Activated CD4-positive, CD25-positive, alpha-beta regulatory T cell treated with anti-CD3 and anti-CD28 coated beads, Interleukin-2, amount 50 U/mL, for 24 hours (primary cell): ENCODE results near the gene ART3.

Source experiments
- ATAC-seq, 2 donors: fragments of 150-1000 bp; cut with Tn5 transposase; one replicate each; pipeline ENCODE4 v1.10.0; 2021; ENCODE audit warnings: mild to moderate bottlenecking in 1 of 2, moderate library complexity in 1 of 2

Gene ART3

GRCh38 chr4:76148142-76148865 lies 73.8 kb downstream of the ART3 start, which contains the start of gene NUP54:
NUP54 (minus strand) TSS chr4:76148397; CDS start chr4:76148374, 23 bp downstream.
- peak; percentile 98 to 99 for ATAC-seq

DNA sequence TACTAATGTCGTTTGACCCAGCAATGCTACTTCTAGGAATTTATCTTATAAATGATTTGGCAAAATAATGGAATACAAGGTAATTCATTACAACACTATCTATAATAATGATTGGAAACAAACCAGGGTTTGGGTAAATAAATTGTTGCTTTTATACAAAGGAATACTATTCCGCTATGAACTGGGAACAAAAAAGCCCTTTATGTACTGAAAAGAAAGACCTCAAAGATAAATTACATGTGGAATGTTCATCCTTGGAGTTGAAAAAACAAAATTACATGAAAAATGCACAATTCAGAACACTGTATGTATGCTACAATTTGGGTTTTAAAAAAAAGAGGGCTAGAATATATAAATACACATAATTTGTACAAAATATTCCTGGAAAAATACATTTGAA lies 78.8 kb downstream of the ART3 start:
- no peak for ATAC-seq

DNA sequence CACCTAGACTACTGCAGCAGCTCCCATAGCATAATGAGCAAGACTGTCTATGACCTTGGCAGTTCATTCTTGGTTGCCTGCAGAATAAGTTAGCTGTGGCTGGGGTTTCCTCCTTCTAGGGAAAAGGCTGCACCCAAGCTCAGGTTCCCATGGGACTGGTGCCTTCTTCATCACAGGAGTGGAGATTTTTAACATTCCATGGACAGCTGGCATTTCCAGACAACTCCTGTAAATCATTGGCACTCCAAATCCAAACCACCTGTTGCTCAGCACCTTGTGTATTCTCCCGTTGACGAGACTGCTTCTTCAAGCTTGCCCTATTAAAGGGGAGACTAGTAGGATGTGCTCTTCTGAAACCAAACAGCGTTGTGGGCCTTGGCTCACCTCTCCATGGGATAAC lies 81.5 kb downstream of the ART3 start:
- no peak for ATAC-seq

- no peak for ATAC-seq
Measured at GRCh38 chr4:76156635-76157034, 82.1 kb downstream of the ART3 start.

DNA sequence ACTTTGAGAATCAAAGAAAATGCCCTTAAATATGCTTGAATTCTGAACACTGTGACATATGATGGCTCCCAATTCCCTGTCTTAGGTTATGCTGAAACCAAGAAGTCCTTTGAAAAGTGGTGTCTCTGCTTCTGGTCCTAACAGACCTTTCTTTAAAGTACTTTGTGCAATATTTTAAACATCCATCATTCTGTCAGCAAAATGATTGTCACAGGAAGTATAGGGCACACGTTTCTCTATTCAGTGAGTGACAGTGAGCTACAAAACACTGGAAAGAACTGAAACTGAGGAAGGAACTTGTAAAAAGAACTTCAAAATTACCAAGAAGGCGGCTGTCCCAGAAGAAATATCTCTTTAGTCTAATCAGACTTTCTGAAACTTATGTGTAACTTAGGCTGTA lies 85.8 kb downstream of the ART3 start:
- ATAC-seq = no peak
